Kidney (tissue), 14 donors: Measurements from ENCODE around the gene MTARC1. TPM values are rescaled to one million over a fixed set of nuclear protein-coding genes. Genes with fewer than 3 reads are reported as not detected.

ENCODE experiments used
- DNase-seq, 5 donors: peaks; one replicate each; pipeline ENCODE4 v3.0.0-alpha.2; 2013 to 2020
- FAIRE-seq: peaks from 2 replicates; lab custom pipeline; 2012; peaks lifted over from hg19 to GRCh38; lab: Jason Lieb, UNC
- H3K27ac ChIP-seq, 2 donors: one replicate each; pipeline ENCODE4 v1.7.0; 2013; ENCODE audit warnings: low read depth in 2 of 2, low read length in 2 of 2, inconsistent platforms in 1 of 2
- H3K27me3 ChIP-seq: one replicate; pipeline ENCODE4 v1.7.1; 2013; ENCODE audit warnings: low read length, inconsistent platforms; ENCODE audit not compliant: control insufficient read depth, insufficient read depth
- H3K36me3 ChIP-seq, 3 donors: one replicate each; pipeline versions ENCODE4 v1.7.0 to v1.7.1; 2013; ENCODE audit warnings: low read length in 3 of 3, control low read depth in 1 of 3, inconsistent platforms in 1 of 3; ENCODE audit not compliant: insufficient read depth in 3 of 3, control insufficient read depth in 2 of 3
- H3K4me1 ChIP-seq, 3 donors: one replicate each; pipeline versions ENCODE4 v1.7.0 to v1.7.1; 2013; ENCODE audit warnings: low read length in 3 of 3, inconsistent platforms in 1 of 3, low read depth in 1 of 3; ENCODE audit not compliant: control insufficient read depth in 2 of 3, insufficient read depth in 2 of 3
- H3K4me3 ChIP-seq, 3 donors: one replicate each; pipeline versions ENCODE4 v1.7.0 to v1.8.1; 2013; ENCODE audit warnings: low read length in 3 of 3, control low read depth in 1 of 3, inconsistent platforms in 1 of 3
- H3K9ac ChIP-seq, 3 donors: one replicate each; pipeline versions ENCODE4 v1.7.0 to v1.7.1; 2013; ENCODE audit warnings: low read length in 3 of 3, control low read depth in 1 of 3, inconsistent platforms in 1 of 3
- H3K9me3 ChIP-seq, 3 donors: one replicate each; pipeline versions ENCODE4 v1.7.0 to v1.7.1; 2013; ENCODE audit warnings: low read length in 3 of 3, control low read depth in 1 of 3, inconsistent platforms in 1 of 3; ENCODE audit not compliant: control insufficient read depth in 2 of 3, insufficient read depth in 1 of 3
- CTCF ChIP-seq: IDR thresholded peaks from 3 replicates; pipeline ENCODE4 v1.5.1; 2012; ENCODE audit warnings: mild to moderate bottlenecking, moderate library complexity, borderline replicate concordance; ENCODE audit not compliant: insufficient read depth; ENCODE audit errors: extremely low read depth
- intact Hi-C: fragments of 100-400 bp; cut with DNase I; formaldehyde crosslinking; loops from one replicate; pipeline ENCODE4 v1.11.1; 2022
- polyA plus RNA-seq: library from polyadenylated mRNA; stranded (reverse); fragments of 350-450 nt; fragmentation: Illumina TruSeq; extraction: RNeasy Lipid Tissue Mini Kit (QIAGEN cat#74804); gene quantifications from one replicate; pipeline ENCODE4 v1.2.3, GENCODE V29; 2014; ENCODE audit warnings: low read depth, low replicate concordance; ENCODE audit not compliant: insufficient read depth
- total RNA-seq: library from RNA; stranded (reverse); fragmentation: NEBNext Ultra II Directional; extraction: Animal tissue kit (Norgen Biotek cat#: 25700); gene quantifications from one replicate; pipeline ENCODE4 v1.2.1, GENCODE V29; 2021
- donor health status: control.
- donor health status: control.
- donor health status: control.
- donor health status: control.
- donor health status: control.
- donor health status: DM: yes; HTN: yes; CAD: no.
- donor health status: Normal renal cell carcinoma (clear cell type).

The MTARC1 gene
- total and polyA plus RNA-seq, 2 donors from 2014 or later, result 6.8 to 11.0 TPM

DNA sequence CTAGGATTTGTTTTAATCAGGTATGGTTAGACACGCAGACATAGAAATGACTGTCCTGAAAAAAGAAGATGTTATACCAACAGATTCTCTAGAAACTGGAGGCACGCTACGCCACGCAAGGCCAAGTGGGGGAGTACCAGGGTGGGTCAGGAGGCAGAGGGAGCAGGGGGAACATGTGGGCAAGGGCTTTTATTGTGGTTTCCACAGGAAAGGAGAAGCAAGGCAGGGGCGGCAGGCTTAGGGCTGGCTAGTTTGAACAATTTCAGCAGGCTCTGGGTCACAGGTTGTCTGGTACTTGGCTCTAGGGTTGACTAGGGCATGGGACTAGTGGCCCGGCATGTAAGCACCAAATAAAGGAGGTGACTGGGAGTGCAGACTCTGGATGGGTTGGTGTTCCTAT lies 31.4 kb upstream of the MTARC1 start:
- intact Hi-C loops, result no loop called here

DNA sequence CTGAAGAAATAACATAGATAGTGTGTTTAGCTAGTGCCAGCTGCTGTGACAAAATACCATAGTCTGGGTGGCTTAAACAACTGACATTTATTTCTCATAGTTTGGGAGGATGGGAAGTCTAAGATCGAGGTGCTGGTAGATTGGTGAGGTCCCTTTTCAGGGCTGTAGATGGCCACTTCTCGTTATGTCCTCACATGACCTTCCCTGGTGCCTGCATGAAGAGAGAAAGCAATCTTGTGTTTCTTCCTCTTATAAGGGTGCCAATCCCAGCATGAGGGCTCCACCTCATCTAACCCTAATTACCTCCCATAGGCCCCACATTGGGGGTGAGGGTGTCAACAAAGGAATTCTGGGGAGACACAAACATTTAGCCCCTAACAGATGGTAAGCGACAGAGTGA lies 29.3 kb upstream of the MTARC1 start:
- Histone ChIP-seq H3K9ac (no peak overlapping the region), H3K27ac (no peak overlapping the region), H3K27me3 (no peaks in the 10 kb centered on the region), H3K9me3 (no peaks in the 10 kb centered on the region), H3K36me3 (peaks cover 5 to 25% (median 23%) of the 10 kb centered on the region in 3 donors), H3K4me3 (no peak overlapping the region), H3K4me1 (peaks cover 0 to 15% (median 13%) of the 10 kb centered on the region in 3 donors)
- DNase-seq, result no peak
- intact Hi-C loops, result no loop called here
- no peak for TF ChIP-seq CTCF
- FAIRE-seq, result no peak

More for the DNA sequence above, 31.4 kb upstream of the MTARC1 start:
- no peak overlapping the region for H3K27ac ChIP-seq
- H3K9me3 ChIP-seq, result no peaks in the 10 kb centered on the region
- H3K36me3 ChIP-seq, result peaks cover 5 to 22% (median 20%) of the 10 kb centered on the region in 3 donors
- H3K4me3 ChIP-seq, result no peak overlapping the region
- FAIRE-seq (no peak), DNase-seq (peak in 1 of 5 donors; percentile 53)
- H3K4me1 ChIP-seq, result peaks cover 0 to 26% (median 22%) of the 10 kb centered on the region in 3 donors
- H3K27me3 ChIP-seq, result no peaks in the 10 kb centered on the region
- H3K9ac ChIP-seq, result no peak overlapping the region
- no peak for TF ChIP-seq CTCF

DNA sequence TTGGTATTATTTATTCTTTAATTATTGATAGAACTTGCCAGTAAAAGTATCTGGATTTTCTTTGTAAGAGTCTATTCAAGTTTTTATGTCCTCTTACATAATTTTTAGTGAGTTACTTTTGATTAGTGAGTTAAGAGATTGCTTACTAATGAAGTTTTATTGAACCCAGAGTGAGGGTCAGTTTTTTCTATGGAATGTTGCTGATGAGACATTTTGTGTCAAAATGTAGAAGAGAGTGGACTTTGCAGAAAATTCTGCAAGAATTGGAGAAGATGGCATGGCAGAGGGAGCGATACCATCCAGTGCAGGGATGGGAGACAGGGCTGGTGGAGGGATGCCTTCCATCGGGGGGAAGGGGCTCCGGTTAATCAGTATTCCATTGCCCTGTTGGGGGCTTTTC lies 27.6 kb upstream of the MTARC1 start:
- no peak overlapping the region for H3K4me3 ChIP-seq
- TF ChIP-seq CTCF, result no peak
- peaks cover 5 to 38% (median 32%) of the 10 kb centered on the region in 3 donors for H3K36me3 ChIP-seq
- no peak overlapping the region for H3K9ac ChIP-seq
- H3K4me1 ChIP-seq, result peaks cover 0 to 5% (median 4%) of the 10 kb centered on the region in 3 donors
- intact Hi-C loops, result no loop called here
- no peak for DNase-seq
- H3K27me3 ChIP-seq, result no peaks in the 10 kb centered on the region
- peak overlapping the region in 1 of 2 donors; percentile 35 for H3K27ac ChIP-seq
- FAIRE-seq, result no peak
- H3K9me3 ChIP-seq, result no peaks in the 10 kb centered on the region
